GM18508 (cell line): ENCODE results near the gene SLC25A29.
"Not testable (repeated sequence)": the region's sequence is repeated elsewhere in the genome, so short reads cannot be mapped to it uniquely, and the experiment has no call there.

Experiments used
- ATAC-seq: cut with Tn5 transposase; IDR thresholded peaks from one replicate; pipeline ENCODE4 v1.9.1; 2021; ENCODE audit warnings: moderate number of reproducible peaks; ENCODE audit not compliant: insufficient read depth, unreplicated experiment

Gene SLC25A29

DNA sequence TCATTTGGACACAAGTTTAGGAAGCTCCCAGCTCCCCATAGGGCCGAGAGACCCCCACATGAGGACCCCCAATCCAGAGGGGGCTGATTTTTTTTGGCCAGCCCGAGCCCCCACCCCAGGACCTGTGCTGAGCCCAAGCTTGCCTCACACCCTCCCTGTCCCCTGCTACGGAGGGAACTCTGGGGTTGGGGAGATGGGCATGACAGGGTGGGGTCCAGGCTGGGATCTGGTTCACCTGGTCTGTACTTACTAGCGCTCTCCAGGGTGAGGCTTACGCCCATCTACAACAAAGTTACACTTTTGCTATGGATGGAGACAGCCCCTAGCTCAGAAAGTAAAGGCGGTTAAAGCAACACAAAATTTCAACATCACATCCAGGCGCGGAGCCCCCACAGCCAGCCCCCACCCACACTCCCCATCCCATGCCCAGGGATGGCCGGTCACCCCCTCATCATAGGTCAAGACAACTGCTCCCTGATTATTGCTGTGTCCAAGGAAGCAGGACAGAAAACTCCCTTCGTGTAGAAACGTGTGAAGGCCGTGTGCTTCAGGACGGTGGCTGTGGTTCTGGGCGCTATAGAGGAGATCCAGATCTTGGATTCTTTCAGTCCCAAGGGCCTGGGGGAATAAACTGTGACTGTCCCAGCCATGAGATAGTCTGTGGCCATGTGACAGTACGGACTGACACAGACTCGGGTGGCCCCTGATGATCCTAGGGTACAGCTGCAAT lies 10.7 kb downstream of the SLC25A29 start:
- no peak for ATAC-seq

DNA sequence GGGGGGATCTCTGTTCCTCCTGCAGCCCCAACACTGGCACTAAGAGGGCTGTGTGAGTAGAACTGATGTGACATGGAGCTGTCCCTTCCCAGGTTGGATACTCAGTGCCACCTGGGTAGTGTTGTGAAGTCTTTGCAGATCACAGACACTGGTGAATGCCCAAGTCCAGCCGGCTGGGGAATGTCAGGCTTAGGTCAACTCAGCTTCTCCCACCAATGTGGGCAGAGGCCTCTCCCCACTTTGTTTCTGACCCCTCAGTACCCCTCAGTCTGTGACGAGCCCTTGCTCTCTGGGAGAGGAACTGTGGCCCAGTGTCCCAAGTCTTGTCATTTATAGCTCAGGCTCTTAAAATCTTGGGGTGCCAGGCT lies 11.3 kb downstream of the SLC25A29 start:
- no peak for ATAC-seq

DNA sequence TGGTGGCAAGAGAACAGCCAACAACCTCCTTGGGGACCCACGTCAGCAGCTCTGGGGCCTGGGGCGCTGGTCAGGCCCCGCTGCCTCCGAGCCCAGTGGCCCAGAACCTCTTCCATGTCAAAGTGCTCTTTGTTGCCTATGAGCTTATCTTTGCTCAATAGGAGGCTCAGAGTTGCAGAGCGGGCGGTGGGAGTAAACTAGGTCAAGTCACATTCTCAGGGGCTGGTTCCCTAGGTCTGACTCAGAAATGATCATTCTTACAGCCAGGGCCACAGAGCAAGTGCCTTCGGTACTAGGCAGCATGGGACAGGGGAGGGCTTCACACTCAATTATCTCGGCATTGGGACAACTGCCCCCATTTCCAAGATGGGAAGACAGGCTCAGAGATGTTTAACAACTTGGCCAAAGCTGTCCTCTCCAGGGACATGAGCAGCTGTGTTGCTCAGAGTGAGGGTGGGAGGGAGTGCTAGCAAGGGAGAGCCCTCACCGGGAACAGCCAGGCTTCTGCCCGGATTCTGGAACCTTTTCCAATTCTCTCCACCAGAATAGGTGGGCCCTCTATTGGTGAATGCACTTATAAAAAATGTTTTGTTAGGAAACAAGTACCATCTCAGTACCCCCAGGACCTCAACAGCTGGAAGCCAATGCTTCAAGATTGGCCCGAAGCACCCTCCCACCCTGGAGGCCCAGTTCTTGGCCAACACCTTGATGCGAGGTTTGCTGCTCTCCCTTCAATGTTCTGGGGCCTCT lies 11.9 kb downstream of the SLC25A29 start:
- no peak for ATAC-seq

DNA sequence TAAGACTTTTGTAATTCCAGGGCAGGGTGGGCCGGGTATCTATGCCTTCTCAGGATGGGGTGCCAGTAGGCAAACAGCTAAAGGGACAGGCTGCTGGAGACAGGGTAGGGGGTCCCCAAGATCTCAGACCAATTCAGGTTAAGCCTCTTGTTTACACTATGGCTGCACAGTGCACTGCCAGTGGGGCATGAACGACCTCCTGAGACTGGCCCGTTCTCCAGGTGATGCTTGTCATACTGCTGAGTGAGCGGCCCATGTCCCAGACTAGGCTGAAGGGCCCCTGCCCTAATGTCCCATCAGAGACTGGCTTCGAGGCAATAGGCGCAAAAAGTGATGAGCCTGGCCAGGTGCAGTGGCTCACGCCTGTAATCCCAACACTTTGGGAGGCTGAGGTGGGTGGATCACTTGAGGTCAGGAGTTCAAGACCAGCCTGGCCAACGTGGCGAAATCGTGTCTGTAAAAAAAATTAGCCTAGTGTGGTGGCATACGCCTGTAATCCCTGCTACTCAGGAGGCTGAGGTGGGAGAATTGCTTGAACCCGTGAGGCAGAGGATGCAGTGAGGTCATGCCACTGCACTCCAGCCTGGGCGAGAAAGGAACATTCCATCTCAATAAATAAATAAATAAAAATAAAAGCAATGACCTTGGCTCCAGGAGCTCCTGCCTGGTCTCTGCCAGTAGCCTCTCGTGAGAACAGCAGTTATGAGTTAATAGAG lies 12.6 kb downstream of the SLC25A29 start:
- ATAC-seq = no peak

DNA sequence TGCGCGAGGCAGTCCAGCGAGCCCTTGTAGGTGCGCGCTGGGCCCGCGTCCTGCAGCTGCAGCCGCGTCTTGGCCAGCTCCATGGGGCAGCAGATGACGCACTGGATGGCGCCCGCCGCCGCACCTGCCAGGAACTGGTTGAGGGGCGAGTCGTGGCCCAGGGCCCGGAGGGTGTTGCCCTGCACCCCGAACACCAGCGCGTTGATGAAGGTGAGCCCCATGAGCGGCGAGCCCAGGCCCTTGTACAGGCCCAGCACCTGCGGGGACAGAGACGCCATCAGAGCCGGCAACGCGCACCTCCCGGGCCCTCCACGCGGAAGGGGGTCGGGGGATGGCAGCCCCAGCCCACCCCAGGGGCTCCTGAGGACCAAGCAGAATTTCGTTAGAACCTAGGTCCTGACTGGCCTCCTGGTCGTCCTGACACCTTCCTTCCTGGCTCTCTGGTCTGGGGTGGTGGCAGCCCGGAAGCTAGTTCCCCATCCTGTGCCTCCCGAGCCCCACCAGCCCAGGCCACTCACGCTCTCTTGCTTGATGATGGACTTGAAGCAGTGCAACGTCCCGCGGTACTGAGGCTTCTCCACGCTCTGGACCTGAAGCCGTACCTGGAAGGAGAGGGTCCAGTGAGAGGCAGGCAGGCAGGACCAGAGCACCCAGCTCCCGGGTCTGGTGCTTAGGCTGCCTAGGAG lies 13.3 kb downstream of the SLC25A29 start:
- no peak for ATAC-seq

DNA sequence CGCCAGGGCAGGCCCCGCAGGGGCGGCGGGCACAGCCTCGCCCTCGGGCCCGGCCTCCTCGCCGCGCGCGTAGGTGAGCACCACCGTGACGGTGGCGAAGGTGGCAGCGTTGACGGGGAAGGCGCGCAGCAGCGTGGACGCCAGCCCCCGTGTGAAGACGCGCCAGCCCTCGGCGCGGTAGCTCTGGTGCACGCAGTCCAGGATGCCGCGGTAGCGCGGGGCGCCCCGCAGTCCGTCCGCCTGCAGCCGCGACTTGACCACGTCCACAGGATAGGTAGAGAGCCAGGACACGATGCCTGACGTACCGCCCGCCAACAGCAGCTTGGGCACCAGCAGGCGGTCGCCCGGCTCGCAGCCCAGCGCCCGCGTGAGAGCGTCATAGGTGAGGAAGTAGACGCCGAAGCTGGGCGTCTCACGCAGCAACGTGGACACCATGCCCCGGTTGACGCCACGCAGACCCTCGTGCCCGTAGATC lies 13.9 kb downstream of the SLC25A29 start:
- ATAC-seq = no peak

DNA sequence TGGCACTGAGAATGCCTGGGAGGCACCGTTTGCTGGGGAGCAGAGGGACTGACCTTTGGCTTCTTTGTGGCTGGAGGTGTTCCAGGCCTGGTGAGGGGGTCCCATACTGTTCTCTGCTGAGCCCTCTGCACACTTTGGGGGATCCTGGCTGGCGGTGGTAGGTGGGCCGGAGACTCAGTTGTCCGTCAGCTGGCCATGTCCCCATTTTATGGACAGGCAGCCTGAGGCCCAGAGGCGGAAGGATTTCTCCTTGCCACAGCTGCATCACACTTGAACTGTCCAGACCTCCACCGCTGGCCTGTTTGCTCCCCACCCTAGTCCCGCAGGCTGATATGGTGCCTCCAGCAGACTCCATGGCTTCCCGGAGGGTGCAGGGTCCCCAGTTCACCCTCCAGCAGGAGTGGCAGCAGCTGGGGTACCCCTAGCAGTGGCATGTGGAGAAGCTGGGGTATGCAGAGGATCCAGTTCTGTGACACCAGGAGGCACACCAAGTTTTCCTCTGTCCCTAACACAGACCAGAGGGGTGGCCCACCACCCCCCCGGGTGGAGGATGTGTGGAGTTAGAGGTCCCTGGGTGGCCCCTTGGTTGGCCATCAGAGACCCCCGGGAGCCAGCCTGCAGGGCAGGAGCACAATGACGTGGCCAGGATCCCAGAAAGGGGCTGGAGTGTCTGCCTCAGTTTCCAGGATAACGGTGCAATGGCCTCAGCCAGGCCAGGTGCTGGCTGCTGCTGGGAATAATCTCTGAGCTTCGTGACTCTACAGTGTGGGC lies 14.8 kb downstream of the SLC25A29 start:
- ATAC-seq = no peak

DNA sequence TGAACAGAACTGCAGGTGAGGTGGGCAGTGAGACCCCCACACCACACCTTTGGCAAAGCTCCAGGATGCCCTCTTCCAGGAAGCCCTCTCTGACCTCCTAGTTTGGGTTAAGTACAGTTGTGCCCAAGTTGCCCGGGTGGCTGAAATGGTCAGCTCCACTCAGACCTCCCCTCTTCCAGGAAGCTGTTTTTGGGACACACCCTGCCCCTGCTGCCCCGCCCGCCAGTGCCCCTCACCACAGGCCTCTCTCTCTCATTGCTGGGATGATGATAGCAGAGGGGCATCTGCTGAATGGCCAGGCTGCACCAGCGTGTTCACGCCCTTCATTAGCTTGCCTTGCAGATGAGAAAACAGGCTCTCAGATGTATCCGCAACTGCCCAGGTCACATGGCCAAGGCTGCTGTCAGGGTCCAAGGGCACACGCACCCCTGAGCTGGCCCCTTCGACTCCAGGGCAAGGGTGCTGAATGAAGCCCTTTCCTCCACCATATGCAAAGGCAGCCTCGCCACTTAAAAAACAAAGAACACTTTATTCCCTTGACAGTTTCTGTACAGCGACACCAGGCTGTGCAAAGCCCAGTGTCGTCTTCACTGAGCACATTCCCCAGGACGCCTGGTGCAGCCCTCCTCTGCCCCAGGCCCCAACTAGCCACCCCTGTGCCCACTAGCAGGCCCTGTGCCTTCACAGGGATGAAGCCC lies 15.5 kb downstream of the SLC25A29 start:
- ATAC-seq = no peak

DNA sequence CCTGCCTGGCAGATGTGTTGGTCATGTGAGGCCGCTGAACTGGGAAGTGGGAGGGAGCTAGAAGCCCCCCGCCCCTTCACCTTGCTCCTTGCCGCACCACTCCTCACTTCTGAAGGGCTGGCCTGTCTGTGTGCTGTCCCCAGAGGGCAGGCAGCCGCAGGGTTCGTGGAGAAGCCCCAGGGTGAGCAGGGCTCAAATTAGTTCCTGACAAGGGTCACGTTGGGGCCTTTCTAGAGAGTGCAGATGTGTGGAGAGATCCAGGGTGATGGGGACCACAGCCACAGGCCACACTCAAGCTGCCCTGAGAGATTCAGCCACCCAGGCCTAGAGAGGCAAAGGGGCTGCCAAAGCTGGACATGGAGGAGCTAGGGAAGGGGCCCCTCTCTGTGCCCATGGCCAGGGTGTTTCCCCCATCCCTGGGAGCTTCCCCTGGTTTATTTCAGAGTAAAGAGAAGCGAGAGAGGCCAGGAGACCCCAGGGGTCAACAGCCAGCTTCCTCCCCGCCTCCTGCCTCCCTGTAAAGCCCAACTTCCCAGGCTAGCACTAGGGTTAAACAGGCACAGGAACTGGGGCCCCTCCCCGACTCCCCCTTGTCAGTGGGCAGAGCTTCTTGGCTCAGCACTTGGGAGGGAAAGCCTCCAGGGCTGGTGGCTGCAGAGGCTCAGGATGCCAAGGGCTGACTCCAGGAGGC lies 16.2 kb downstream of the SLC25A29 start:
- ATAC-seq = no peak

DNA sequence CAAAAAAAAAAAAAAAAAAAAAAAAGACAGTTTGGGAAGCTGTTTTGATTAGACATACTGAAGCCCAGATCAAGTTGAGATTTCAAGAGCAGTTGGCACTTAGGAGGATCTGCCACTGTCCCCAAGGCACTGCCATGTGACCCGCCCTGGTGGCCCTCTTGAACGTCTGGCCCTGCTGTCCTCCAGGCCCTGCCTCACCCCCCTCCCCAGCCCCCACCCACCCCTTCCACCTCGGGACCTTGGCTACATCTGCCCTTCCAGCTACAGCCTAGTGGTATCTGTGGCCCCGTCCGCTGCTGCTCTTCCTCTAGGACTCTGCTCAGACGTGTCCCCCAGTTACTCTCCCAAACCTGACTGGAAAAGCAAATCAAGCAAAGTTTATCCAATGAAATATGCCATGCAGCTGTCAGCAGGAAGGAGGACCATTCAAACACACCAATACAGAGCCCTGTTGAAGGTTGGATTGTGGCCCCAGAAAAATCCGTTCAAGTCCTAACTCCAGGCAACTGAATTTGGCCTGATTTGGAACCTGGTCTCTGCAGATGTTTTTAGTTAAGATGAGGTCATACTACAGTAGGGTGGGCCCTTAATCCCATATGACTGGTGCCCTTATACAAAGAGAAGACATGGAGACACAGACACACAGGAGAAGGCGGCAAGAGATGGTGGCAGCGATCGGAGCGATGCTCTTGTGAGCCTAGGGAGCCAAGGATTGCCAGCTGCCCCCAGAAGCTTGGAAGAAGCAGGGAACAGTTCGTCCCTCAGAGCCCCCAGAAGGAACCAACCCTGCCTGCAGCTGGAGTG lies 17.7 kb downstream of the SLC25A29 start:
- ATAC-seq = no peak

DNA sequence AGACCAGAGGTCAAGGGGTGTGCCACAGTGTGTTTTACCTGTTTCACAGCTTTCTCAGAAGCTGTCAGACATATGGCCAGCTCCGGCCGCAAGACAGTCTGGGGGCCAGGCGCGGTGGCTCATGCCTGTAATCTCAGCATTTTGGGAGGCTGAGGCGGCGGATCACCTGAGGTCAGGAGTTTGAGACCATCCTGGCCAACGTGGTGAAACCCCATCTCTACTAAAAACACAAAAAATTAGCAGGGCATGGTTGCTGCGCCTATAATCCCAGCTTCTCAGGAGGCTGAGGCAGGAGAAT lies 18.3 kb downstream of the SLC25A29 start:
- ATAC-seq = not testable (repeated sequence)

DNA sequence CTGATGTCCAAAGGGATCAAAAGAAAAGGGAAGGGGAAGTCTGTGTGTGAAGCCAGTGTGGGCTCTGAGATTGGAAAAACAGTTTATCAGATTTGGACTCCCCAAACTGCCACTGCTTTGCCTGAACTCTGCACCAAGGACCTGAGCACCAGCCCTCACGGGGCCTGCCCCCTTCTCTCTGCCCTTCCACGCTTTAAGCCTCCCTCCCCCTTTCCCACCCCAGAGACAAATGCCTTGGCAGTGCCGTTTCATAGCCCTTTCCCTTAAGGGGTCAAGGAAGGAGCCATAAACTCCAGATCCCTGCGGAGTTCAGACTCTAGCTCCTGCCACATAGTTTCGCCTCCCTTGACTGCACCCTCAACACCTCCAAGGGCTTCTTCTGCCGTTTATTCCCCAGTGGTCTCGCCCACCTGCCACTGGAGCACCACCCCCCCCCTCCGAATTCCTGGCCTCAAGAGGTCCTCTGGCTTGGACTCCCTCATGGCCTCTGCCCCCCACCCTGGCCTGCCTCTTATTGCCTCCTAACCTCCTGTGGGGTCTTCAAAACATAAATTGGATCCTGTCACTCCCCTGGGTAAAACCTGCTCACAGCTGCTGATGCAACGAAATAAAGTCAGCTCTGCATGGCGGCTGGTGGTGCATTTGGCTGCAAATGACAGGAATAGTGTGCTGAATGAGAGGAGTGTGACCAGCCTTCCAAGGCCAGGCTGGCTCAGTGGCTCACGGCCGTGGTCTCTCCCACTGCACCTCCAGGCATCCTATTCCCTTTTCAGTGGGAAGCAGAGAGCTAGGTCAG lies 18.8 kb downstream of the SLC25A29 start:
- no peak for ATAC-seq

DNA sequence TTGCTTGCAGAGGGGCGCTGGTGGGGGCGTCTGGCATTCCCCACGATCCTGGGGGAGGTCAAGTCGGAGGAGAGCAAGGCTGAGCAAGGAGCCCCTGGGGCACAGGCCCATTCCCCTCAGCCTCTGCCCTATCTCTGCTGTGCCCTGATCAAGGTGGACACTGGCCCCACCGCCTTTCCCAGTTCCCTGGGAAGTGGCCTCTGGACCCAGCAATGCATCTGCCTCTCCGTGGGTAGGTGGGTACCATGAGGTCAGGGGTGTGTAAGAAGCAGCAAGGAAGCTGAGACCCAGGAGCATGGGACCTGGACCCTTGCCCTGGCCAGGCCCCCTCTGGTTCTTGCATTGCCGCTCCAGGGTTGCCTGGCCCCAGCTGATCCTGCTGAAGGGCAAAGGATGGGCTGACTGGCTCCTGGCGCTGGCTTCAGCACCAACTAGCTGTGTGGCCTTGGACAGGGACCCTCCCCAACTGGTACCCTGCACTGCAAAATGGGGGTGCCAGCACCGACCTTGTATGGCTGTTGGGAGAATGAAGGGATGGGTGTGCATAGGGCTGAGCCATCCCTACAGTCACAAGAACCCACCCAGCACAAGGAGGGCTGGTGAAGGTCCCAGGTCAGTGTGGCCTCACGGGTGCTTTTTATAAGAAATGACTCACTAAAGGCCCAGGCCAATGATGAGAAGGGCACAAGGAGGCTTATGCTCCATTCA lies 19.6 kb downstream of the SLC25A29 start:
- ATAC-seq = no peak

DNA sequence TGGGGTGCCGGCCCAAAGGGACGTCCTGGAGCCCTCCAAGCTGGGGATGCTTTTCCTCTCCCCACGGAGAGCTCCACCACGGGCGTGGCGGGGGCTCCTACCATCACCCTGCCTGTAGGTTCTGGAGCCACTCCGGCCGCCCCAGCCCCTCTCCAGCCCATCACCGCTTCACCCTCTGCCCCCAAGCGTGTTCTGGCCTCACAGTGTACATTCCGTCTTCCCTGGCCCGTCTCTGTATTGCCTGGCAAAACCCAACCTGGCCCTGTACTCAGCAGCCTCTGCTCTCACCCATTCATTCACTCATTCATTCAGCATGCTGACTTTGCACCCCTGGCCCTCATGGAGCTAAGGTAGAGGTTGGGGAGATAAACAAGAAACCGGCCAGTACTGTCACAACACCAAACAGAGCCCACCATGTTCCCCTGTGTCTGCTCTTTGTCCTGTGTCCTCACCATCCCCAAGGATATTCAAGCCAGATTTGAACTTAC lies 20.3 kb downstream of the SLC25A29 start:
- ATAC-seq = no peak

DNA sequence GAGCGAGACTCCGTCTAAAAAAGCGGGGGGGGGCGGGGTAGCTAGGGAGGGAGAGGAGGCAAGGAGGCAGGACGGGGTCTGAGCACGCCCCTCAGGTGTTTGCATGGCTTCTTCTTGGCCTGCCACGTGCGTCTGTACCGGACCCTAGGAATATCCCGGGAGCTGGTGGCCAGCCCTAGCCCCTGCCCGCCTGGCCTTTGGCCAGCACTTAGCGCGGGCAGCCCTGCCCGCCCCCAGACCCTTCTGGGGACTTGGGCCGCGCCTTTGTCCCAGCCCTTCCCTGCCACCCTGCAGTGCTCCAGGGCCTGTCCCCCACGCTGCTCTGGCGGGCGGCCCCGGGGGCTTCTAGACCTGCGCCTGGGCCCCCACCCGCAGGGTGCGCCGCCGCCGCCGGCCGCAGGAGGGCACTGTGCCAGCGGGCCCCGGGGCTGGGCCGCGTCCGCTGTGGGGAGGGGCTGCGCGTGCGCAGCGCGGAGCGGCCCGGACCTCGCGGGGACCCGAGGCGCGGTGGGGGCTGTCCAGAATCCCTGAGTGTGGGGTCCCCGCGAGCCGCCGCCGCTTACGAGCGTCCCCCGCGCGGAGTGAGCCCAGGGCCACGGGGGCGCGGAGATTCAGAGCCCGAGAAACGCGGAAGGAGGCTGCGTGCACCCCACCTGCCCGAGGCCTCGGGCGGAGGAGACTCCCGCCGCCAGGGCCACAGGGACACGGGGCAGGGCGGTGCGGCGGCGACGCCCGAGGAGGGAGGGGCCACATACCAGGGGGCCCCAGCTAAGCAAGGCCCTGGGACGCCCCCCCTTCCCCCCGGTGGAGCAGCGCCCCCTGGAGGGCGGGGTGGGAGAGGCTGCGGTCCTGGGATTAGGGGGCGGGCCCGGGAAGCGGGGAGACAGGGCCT lies 21.0 kb downstream of the SLC25A29 start:
- ATAC-seq = no peak
